HepG2 (cell line): ENCODE results near the gene SERPINB10. TPM values are rescaled to one million over a fixed set of nuclear protein-coding genes. Genes with fewer than 3 reads are reported as not detected.

Source experiments
- MBD4 ChIP-seq: IDR thresholded peaks from 2 replicates; pipeline ENCODE4 v1.6.1; 2012; ENCODE audit warnings: low read length, inconsistent platforms, borderline replicate concordance
- MEIS1 ChIP-seq: sonication (generic); formaldehyde crosslinking; IDR thresholded peaks from 2 replicates; pipeline ENCODE4 v1.9.0; 2021; ENCODE audit warnings: mild to moderate bottlenecking, missing genetic modification reagents, moderate library complexity, borderline replicate concordance
- REPIN1 ChIP-seq: sonication (generic); formaldehyde crosslinking; IDR thresholded peaks from 2 replicates; pipeline ENCODE4 v1.8.0; 2022; ENCODE audit warnings: missing genetic modification reagents, low read depth, mild to moderate bottlenecking, borderline replicate concordance
- SMAD1 ChIP-seq: sonication (generic); formaldehyde crosslinking; IDR thresholded peaks from 2 replicates; pipeline ENCODE4 v1.4.0; 2020; ENCODE audit warnings: missing genetic modification reagents, low read depth, mild to moderate bottlenecking, borderline replicate concordance
- U2AF1 ChIP-seq: fragments of 200-400 bp; formaldehyde crosslinking; optimal IDR thresholded peaks from 2 replicates; pipeline ENCODE3; 2017; ENCODE audit warnings: mild to moderate bottlenecking, low read depth, low read length
- ZFP62 ChIP-seq: sonication (generic); formaldehyde crosslinking; IDR thresholded peaks from 2 replicates; pipeline ENCODE4 v1.4.0; 2020; ENCODE audit warnings: missing genetic modification reagents
- ZNF841 ChIP-seq: sonication (generic); formaldehyde crosslinking; IDR thresholded peaks from 2 replicates; pipeline ENCODE4 v1.8.1; 2023; ENCODE audit warnings: missing genetic modification reagents, borderline replicate concordance
- polyA plus RNA-seq, 8 experiments: library from polyadenylated mRNA; depleted of rRNA in 3 of 8; stranded (reverse) in 7 of 8; unstranded in 1 of 8; fragments of >200 nt; fragmentation: Illumina TruSeq in 4 of 8; extraction: Trizol in 4 of 8; gene quantifications; 2 replicates each; pipeline versions ENCODE4 v1.2.1 to v1.2.3, GENCODE V29; 2011 to 2016; ENCODE audit warnings: low read depth in 4 of 8, missing spikeins in 1 of 8, mixed read lengths in 1 of 8; ENCODE audit not compliant: insufficient read depth in 1 of 8
- total RNA-seq, 5 experiments: library from RNA; depleted of rRNA; stranded (reverse); fragments of >200 nt; fragmentation: Illumina TruSeq; extraction: Trizol; gene quantifications; 2 replicates each; pipeline ENCODE4 v1.2.3, GENCODE V29; 2016; ENCODE audit warnings: low read depth in 1 of 5
- TF ChIP-seq, protein P1 (sequence below): sonication (generic); formaldehyde crosslinking; IDR thresholded peaks from 2 replicates; pipeline ENCODE4 v1.4.0; 2020; ENCODE audit warnings: mild to moderate bottlenecking, missing genetic modification reagents
- TF ChIP-seq, protein P2 (sequence below): sonication (generic); formaldehyde crosslinking; IDR thresholded peaks from 2 replicates; pipeline ENCODE4 v1.8.0; 2022; ENCODE audit warnings: mild to moderate bottlenecking, missing genetic modification reagents, moderate library complexity
- TF ChIP-seq, protein P3 (sequence below): sonication (generic); formaldehyde crosslinking; IDR thresholded peaks from 2 replicates; pipeline ENCODE4 v1.4.0; 2020; ENCODE audit warnings: mild to moderate bottlenecking, missing genetic modification reagents
- TF ChIP-seq, protein P4 (sequence below): IDR thresholded peaks from 2 replicates; pipeline ENCODE4 v1.4.0; 2020; ENCODE audit warnings: mild to moderate bottlenecking, missing genetic modification reagents
- TF ChIP-seq, protein P5 (sequence below): sonication (generic); formaldehyde crosslinking; IDR thresholded peaks from 2 replicates; pipeline ENCODE4 v1.5.0; 2020; ENCODE audit warnings: mild to moderate bottlenecking, missing genetic modification reagents, borderline replicate concordance
- TF ChIP-seq, protein P6 (sequence below): sonication (generic); formaldehyde crosslinking; IDR thresholded peaks from 2 replicates; pipeline ENCODE4 v1.5.1; 2020; ENCODE audit warnings: mild to moderate bottlenecking, missing genetic modification reagents

SERPINB10 gene
- total and polyA plus RNA-seq, 2 of the 13 experiments (the other 11 are each of a cell fraction or from before 2014, with no cell fraction given), result not detected

DNA sequence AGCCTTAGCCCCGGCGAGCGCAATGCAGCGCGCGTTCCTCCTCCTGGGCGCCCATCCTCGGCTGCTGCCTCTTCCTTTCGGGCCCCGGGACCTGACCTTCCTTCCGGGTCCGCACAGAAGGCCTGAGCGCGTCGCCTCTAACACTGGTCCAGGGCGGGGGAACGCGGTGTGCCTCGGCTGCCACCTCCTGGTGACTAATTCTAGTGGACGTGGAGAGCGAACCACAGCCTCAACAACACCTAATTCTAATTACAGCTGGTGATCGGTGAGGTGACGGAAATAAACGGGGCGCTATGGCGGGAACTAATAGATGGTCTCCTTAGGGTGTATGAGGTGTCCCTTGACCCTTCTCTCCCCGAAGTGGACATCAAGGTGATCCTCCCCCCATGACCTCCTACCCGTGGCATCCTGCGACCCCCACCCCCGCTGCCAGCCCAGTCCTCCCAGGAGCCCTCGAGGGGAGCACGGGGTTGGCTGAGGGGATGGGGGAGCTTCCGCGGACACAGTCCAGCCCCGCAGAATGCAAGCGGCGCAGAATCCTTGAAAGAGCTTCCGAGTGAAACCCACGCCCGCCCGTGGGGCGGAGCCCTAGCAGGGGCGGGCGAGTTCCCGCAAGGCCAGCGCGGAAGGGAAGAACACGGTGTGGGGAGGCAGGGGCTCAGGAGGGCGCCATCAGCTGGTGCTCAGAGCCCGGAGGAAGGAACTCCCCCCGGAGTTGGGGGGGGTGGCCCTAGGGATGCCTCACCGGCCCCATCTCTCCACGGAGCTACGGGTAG, 28.6 kb downstream of the SERPINB10 start (continued):
- TF ChIP-seq, protein P1, sequence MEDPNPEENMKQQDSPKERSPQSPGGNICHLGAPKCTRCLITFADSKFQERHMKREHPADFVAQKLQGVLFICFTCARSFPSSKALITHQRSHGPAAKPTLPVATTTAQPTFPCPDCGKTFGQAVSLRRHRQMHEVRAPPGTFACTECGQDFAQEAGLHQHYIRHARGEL, result no peak
- TF ChIP-seq, protein P2, sequence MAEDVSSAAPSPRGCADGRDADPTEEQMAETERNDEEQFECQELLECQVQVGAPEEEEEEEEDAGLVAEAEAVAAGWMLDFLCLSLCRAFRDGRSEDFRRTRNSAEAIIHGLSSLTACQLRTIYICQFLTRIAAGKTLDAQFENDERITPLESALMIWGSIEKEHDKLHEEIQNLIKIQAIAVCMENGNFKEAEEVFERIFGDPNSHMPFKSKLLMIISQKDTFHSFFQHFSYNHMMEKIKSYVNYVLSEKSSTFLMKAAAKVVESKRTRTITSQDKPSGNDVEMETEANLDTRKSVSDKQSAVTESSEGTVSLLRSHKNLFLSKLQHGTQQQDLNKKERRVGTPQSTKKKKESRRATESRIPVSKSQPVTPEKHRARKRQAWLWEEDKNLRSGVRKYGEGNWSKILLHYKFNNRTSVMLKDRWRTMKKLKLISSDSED (CRISPR knock-in tag), result no peak
- TF ChIP-seq, protein P3, sequence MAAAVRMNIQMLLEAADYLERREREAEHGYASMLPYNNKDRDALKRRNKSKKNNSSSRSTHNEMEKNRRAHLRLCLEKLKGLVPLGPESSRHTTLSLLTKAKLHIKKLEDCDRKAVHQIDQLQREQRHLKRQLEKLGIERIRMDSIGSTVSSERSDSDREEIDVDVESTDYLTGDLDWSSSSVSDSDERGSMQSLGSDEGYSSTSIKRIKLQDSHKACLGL (CRISPR knock-in tag), result no peak
- no peak for TF ChIP-seq ZNF841 (CRISPR knock-in tag)
- TF ChIP-seq ZFP62 (CRISPR knock-in tag), result no peak
- TF ChIP-seq, protein P4, sequence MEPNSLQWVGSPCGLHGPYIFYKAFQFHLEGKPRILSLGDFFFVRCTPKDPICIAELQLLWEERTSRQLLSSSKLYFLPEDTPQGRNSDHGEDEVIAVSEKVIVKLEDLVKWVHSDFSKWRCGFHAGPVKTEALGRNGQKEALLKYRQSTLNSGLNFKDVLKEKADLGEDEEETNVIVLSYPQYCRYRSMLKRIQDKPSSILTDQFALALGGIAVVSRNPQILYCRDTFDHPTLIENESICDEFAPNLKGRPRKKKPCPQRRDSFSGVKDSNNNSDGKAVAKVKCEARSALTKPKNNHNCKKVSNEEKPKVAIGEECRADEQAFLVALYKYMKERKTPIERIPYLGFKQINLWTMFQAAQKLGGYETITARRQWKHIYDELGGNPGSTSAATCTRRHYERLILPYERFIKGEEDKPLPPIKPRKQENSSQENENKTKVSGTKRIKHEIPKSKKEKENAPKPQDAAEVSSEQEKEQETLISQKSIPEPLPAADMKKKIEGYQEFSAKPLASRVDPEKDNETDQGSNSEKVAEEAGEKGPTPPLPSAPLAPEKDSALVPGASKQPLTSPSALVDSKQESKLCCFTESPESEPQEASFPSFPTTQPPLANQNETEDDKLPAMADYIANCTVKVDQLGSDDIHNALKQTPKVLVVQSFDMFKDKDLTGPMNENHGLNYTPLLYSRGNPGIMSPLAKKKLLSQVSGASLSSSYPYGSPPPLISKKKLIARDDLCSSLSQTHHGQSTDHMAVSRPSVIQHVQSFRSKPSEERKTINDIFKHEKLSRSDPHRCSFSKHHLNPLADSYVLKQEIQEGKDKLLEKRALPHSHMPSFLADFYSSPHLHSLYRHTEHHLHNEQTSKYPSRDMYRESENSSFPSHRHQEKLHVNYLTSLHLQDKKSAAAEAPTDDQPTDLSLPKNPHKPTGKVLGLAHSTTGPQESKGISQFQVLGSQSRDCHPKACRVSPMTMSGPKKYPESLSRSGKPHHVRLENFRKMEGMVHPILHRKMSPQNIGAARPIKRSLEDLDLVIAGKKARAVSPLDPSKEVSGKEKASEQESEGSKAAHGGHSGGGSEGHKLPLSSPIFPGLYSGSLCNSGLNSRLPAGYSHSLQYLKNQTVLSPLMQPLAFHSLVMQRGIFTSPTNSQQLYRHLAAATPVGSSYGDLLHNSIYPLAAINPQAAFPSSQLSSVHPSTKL (CRISPR knock-in tag), result peak; percentile 39
- peak; percentile 46; the same call in 1 of the 2 replicates for TF ChIP-seq REPIN1 (CRISPR knock-in tag)
- no peak for TF ChIP-seq MBD4
- TF ChIP-seq, protein P5, sequence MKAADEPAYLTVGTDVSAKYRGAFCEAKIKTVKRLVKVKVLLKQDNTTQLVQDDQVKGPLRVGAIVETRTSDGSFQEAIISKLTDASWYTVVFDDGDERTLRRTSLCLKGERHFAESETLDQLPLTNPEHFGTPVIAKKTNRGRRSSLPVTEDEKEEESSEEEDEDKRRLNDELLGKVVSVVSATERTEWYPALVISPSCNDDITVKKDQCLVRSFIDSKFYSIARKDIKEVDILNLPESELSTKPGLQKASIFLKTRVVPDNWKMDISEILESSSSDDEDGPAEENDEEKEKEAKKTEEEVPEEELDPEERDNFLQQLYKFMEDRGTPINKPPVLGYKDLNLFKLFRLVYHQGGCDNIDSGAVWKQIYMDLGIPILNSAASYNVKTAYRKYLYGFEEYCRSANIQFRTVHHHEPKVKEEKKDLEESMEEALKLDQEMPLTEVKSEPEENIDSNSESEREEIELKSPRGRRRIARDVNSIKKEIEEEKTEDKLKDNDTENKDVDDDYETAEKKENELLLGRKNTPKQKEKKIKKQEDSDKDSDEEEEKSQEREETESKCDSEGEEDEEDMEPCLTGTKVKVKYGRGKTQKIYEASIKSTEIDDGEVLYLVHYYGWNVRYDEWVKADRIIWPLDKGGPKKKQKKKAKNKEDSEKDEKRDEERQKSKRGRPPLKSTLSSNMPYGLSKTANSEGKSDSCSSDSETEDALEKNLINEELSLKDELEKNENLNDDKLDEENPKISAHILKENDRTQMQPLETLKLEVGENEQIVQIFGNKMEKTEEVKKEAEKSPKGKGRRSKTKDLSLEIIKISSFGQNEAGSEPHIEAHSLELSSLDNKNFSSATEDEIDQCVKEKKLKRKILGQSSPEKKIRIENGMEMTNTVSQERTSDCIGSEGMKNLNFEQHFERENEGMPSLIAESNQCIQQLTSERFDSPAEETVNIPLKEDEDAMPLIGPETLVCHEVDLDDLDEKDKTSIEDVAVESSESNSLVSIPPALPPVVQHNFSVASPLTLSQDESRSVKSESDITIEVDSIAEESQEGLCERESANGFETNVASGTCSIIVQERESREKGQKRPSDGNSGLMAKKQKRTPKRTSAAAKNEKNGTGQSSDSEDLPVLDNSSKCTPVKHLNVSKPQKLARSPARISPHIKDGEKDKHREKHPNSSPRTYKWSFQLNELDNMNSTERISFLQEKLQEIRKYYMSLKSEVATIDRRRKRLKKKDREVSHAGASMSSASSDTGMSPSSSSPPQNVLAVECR (CRISPR knock-in tag), result no peak
- TF ChIP-seq SMAD1 (CRISPR knock-in tag), result no peak
- TF ChIP-seq, protein P6, sequence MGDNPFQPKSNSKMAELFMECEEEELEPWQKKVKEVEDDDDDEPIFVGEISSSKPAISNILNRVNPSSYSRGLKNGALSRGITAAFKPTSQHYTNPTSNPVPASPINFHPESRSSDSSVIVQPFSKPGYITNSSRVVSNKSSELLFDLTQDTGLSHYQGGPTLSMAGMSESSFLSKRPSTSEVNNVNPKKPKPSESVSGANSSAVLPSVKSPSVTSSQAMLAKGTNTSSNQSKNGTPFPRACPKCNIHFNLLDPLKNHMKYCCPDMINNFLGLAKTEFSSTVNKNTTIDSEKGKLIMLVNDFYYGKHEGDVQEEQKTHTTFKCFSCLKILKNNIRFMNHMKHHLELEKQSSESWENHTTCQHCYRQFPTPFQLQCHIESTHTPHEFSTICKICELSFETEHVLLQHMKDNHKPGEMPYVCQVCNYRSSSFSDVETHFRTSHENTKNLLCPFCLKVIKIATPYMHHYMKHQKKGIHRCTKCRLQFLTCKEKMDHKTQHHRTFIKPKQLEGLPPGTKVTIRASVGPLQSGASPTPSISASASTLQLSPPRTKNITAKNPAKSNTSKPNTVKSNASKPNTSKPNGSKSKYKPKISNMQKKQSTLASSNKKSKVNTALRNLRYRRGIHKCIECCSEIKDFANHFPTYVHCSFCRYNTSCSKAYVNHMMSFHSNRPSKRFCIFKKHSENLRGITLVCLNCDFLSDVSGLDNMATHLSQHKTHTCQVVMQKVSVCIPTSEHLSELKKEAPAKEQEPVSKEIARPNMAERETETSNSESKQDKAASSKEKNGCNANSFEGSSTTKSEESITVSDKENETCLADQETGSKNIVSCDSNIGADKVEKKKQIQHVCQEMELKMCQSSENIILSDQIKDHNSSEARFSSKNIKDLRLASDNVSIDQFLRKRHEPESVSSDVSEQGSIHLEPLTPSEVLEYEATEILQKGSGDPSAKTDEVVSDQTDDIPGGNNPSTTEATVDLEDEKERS, result no peak
- TF ChIP-seq U2AF1, result no peak
- no peak for TF ChIP-seq MEIS1 (CRISPR knock-in tag)
